ENCODE measurements around the gene CLSTN1.

CLSTN1 gene

DNA sequence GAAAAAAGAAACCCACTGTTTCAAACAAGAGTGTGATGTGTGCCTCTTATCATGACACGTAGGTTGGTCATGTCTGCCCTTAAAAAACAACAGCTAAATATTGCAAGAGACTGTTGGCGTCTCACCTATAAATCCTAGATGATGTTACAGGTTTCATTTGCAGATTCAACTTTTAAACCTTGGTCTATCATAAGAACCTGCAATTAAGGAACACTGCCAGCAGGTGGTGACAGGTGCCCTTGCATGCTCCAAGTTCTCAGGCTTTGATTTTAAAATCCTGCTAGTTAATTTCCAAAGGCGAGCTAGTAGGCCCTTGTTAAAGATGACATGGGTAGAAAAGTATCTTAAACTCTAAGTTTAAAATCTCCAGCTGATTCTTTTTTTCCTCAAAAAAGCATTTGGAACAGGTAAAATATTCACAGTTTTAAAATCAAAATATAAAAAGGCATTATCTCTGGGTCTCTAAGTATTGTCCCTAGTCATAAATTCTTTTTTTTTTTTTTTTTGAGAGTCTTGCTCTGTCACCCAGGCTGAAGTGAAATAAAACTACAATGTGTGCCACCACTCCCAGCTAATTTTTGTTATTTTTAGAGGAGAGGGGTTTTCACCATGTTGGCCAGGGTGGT lies 39.1 kb downstream of the CLSTN1 start:
- H3K9ac ChIP-seq (ENCODE audit: low read depth, low read length) = no peak overlapping the region
- H3K36me3 ChIP-seq (ENCODE audit: insufficient read depth, low read length) = no peaks in the 10 kb centered on the region
- H3K9me3 ChIP-seq (ENCODE audit: control insufficient read depth, insufficient read depth, low read length) = no peaks in the 10 kb centered on the region
- peaks cover 4% of the 10 kb centered on the region; the same call in 1 of the 2 replicates for H3K4me1 ChIP-seq (ENCODE audit: insufficient read depth, low read length)

DNA sequence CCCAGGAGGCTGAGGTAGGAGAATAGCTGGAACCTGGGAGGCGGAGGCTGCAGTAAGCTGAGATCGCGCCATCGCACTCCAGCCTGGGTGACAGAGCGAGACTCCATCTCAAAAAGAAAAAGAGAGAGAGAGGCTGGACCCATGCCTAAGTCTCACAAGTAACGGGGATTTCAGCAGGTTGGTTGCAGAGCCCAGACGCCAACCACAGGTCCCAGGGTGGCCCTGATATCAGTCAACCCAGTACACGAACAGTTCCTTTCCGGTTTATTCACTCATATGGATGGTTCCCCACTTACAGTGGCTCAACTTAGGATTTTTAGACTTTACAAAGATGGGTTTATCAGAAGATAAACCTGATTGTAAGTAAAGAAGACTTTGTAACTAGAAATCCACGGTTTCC lies 40.9 kb downstream of the CLSTN1 start:
- Histone ChIP-seq H3K9ac (ENCODE audit: low read depth, low read length) (no peak overlapping the region), H3K9me3 (ENCODE audit: control insufficient read depth, insufficient read depth, low read length) (no peaks in the 10 kb centered on the region), H3K4me1 (ENCODE audit: insufficient read depth, low read length) (no peaks in the 10 kb centered on the region; the same call in 1 of the 2 replicates), H3K36me3 (ENCODE audit: insufficient read depth, low read length) (no peaks in the 10 kb centered on the region)

DNA sequence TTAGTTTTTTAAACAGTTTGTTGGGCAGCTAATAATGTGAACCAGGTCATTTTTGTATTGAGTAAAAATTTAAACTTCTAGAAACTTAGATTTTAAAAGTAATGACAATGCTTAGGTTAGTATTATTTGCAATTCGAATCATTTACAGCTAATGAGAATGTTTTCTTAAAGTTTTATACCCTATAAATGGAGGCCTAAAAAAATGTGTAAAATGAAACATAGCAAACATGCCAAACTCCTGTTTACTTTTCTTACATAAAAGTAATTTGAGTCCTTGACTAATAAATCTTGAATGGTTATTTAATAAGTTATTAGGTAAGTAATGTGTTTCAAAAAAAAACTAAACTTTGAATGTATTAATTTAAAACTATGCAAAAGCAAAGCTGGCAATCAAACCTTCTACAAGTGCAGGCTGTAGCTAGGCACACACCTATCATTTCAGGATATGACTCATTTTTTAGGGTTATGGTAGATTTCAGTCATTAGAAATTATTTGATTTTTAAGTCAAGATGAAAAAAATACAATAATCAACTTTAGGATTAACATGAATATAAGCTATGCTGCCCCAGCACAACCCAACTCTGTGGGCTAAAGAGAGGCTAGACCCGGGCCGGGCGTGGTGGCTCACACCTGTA lies 41.5 kb downstream of the CLSTN1 start:
- Histone ChIP-seq H3K9ac (ENCODE audit: low read depth, low read length) (no peak overlapping the region), H3K36me3 (ENCODE audit: insufficient read depth, low read length) (no peaks in the 10 kb centered on the region), H3K9me3 (ENCODE audit: control insufficient read depth, insufficient read depth, low read length) (no peaks in the 10 kb centered on the region), H3K4me1 (ENCODE audit: insufficient read depth, low read length) (no peaks in the 10 kb centered on the region; the same call in 1 of the 2 replicates)

DNA sequence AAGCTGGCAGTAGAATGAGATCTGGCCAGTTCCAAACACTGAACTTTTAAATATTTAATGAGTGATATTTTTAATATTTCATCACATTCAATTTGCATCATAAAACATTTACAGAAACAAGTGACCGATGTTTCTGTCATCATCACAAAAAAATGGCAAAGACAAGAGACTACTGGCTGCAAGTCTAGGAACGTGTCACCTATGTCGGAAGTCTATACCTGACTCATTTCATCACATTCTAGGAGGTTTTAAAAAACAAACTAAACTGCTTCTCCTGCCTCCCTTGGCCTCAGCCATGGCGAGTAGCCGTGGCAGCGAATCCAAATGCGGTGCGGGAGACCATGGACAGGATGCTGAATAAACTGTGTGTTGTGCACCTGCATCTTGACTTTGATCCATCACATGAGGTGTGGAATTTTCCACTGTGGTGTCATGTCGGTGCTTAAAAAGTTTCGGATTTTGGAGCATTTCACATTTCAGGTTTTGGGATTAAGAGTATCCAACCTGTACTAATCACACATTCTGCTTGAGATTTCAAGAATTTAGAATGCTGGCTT lies 43.1 kb downstream of the CLSTN1 start:
- no peaks in the 10 kb centered on the region for H3K36me3 ChIP-seq (ENCODE audit: insufficient read depth, low read length)
- no peak overlapping the region for H3K9ac ChIP-seq (ENCODE audit: low read depth, low read length)
- no peaks in the 10 kb centered on the region for H3K9me3 ChIP-seq (ENCODE audit: control insufficient read depth, insufficient read depth, low read length)
- H3K4me1 ChIP-seq (ENCODE audit: insufficient read depth, low read length) = no peaks in the 10 kb centered on the region; the same call in 1 of the 2 replicates

DNA sequence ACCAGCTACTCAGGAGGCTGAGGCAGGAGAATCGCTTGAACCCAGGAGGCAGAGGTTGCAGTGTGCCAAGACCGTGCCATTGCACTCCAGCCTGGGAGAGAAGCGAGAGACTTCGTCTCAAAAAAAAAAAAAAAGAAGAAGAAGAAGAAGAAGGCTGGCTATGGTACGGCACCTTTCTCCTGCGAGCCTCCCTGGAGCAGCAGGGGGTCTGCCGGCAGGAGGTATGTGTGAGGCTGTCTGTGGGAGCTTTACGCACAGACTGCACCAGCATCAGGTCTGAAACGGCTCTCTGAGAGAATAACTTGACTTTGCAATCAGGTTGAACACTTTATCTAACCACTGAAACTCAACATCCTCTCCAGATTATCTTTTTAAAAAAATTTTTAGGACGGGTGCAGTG lies 44.9 kb downstream of the CLSTN1 start:
- H3K9me3 ChIP-seq (ENCODE audit: control insufficient read depth, insufficient read depth, low read length) = no peaks in the 10 kb centered on the region
- H3K4me1 ChIP-seq (ENCODE audit: insufficient read depth, low read length) = no peaks in the 10 kb centered on the region; the same call in 1 of the 2 replicates
- H3K9ac ChIP-seq (ENCODE audit: low read depth, low read length) = no peak overlapping the region
- H3K36me3 ChIP-seq (ENCODE audit: insufficient read depth, low read length) = no peaks in the 10 kb centered on the region

DNA sequence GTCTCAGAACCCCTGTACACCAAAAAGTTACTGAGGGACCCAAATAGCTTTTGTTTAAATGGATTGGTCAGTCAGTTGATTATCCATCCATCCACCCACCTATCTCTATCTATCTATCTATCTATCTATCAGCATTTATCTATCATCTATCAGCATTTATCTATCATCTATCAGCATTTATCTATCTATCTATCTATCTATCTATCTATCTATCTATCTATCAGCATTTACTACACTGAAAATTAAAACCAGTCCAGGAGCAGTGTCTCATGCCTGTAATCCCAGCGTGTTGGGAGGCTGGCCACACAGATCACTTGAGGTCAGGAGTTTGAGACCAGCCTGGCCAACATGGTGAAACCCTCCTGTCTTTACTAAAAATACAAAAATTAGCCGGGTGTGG lies 47.1 kb downstream of the CLSTN1 start:
- Histone ChIP-seq H3K4me1 (ENCODE audit: insufficient read depth, low read length) (no peaks in the 10 kb centered on the region; the same call in 1 of the 2 replicates), H3K9ac (ENCODE audit: low read depth, low read length) (no peak overlapping the region), H3K36me3 (ENCODE audit: insufficient read depth, low read length) (peaks cover 9% of the 10 kb centered on the region), H3K9me3 (ENCODE audit: control insufficient read depth, insufficient read depth, low read length) (no peaks in the 10 kb centered on the region)

DNA sequence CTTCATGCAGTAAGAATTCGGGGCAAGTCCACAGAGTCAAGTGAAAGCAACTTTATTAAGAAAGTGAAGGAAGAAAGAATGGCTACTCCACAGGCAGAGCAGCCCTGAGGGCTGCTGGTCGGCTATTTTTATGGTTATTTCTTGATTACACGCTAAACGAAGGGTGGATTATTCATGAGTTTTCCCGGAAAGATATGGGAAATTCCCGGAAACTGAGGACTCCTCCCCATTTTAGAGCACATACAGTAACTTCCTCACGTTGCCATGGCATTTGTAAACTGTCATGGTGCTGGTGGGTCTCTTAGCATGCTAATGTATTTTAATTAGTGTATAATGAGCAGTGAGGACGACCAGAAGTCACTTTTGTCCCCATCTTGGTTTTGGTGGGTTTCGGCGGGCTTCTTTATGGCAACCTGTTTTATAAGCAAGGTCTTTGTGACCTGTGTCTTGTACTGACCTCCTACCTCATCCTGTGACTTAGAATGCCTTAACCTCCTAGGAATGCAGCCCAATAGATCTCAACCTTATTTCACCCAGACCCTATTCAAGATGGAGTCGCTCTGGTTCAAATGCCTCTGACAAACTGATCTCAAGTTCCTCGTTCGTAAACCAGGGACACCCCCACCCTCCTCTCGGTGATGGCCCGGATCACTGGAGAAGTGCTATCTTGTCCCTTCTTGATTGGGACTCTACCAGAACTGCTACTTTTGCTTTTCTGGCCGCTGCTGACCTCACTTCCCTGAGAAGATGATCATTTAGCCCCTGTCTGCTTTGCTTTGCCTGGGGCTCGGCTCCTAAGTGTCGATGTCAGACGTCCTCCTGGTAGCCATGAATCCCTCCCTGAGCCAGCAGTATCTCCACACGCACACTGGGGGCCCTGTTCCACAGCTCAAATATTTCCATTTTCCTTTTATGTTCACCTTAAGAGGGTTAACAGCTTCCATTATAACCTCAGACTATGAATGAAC lies 48.8 kb downstream of the CLSTN1 start:
- H3K4me1 ChIP-seq (ENCODE audit: insufficient read depth, low read length) = no peaks in the 10 kb centered on the region; the same call in 1 of the 2 replicates
- no peak overlapping the region for H3K9ac ChIP-seq (ENCODE audit: low read depth, low read length)
- peaks cover 9% of the 10 kb centered on the region for H3K36me3 ChIP-seq (ENCODE audit: insufficient read depth, low read length)
- H3K9me3 ChIP-seq (ENCODE audit: control insufficient read depth, insufficient read depth, low read length) = no peaks in the 10 kb centered on the region

DNA sequence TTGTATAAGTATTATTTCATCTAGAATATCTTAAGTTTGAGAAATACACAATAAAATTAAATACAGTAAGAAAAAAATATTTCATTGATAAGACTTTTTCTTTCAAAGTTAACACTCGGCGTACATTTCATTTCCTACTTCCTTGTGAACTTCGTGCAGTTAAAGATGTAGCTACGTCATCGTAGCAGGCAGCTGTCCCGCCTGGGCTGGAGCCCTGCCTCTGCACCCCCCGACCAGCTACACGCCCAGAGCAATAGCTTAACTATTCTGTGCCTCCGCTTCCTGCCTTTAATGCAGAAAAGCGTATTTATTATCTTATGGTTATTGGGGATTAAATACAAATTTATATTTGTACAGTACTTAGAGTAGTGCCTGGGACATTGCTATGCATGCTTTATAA lies 53.5 kb downstream of the CLSTN1 start:
- peaks cover 9% of the 10 kb centered on the region for H3K36me3 ChIP-seq (ENCODE audit: insufficient read depth, low read length)
- H3K9ac ChIP-seq (ENCODE audit: low read depth, low read length) = no peak overlapping the region
- peaks cover 11% of the 10 kb centered on the region; the same call in 1 of the 2 replicates for H3K4me1 ChIP-seq (ENCODE audit: insufficient read depth, low read length)
- no peaks in the 10 kb centered on the region for H3K9me3 ChIP-seq (ENCODE audit: control insufficient read depth, insufficient read depth, low read length)

DNA sequence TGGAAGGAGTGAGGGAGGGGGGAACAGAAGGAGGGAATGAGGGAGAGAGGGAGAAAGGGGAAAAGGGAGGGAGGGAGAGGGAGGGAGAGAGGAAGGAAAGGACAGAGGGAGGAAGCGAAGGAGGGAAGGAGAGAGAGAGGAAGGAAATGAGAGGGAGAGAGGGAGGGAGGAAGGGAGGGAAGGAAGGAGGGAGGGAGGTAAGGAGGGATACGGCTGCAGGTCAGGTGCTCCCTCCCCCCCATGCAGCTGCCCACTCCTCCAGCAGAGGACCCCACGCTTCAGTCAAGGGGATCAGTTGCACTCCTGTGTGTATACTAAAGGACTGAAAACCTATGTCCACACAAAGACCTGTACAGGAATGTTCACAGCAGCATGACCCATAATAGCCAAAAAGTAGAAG lies 54.8 kb downstream of the CLSTN1 start:
- H3K9ac ChIP-seq (ENCODE audit: low read depth, low read length) = no peak overlapping the region

DNA sequence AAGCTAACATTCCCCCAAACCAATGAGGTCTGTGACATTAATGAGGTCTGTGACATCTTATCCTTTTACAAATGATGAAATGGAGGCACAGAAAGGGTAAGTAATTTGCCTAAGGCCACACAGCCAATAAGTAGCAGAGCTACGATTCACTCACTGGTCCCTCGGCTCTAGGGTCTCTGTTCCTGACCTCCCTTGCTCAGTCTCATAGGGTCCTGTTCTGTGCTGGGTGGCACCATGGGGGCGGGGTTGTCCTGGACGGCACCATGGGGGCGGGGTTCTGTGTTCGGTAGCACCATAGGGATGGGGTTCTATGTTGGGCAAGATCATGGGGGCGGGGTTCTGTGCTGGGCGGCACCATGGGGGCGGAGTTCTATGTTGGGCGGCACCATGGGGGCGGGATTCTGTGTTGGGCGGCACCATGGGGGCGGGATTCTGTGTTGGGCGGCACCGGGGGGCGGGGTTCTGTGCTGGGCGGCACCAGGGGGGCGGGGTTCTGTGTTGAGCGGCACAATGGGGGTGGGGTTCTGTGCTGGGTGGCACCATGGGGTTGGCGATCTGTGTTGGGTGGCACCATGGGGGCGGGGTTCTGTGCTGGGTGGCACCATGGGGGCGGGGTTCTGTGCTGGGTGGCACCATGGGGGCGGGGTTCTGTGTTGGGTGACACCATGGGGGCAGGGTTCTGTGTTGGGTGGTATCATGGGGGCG lies 55.6 kb downstream of the CLSTN1 start:
- Histone ChIP-seq H3K9ac (ENCODE audit: low read depth, low read length) (no peak overlapping the region), H3K9me3 (ENCODE audit: control insufficient read depth, insufficient read depth, low read length) (no peaks in the 10 kb centered on the region), H3K4me1 (ENCODE audit: insufficient read depth, low read length) (peaks cover 15% of the 10 kb centered on the region; the same call in 1 of the 2 replicates), H3K36me3 (ENCODE audit: insufficient read depth, low read length) (peaks cover 9% of the 10 kb centered on the region)

More for the DNA sequence above, 54.8 kb downstream of the CLSTN1 start:
- H3K9me3 ChIP-seq (ENCODE audit: control insufficient read depth, insufficient read depth, low read length) = no peaks in the 10 kb centered on the region
- peaks cover 15% of the 10 kb centered on the region; the same call in 1 of the 2 replicates for H3K4me1 ChIP-seq (ENCODE audit: insufficient read depth, low read length)
- peaks cover 9% of the 10 kb centered on the region for H3K36me3 ChIP-seq (ENCODE audit: insufficient read depth, low read length)

DNA sequence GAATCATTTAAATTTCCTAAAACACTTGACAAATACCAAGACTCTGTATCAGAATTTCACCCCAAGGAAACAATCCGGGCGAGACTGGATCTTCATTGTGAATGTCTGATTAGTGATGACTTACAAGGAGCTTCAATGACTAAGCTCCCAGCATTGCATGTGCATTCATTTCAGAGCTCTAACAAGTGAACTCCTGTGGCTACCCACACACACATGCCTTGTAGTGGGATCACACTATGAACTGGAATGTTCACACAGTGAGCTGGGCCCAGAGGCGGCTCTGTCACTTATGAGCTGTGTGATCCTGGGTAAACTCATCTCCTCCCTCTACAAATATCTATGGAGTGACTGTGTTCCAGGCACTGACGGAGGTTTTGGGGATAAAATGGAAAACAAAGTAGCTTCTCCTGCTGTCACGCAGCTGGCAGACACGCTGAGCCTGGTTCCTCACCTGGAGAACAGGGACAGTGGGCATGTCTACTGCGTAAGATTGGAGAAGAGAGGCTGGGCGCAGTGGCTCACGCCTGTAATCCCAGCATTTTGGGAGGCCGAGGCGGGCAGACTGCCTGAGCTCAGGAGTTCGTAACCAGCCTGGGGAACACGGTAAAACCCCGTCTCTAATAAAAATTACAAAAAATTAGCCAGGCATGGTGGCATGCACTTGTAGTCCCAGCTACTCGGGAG lies 56.9 kb downstream of the CLSTN1 start:
- H3K36me3 ChIP-seq (ENCODE audit: insufficient read depth, low read length) = no peaks in the 10 kb centered on the region; the same call in 1 of the 2 replicates
- no peaks in the 10 kb centered on the region for H3K9me3 ChIP-seq (ENCODE audit: control insufficient read depth, insufficient read depth, low read length)
- peaks cover 15% of the 10 kb centered on the region; the same call in 1 of the 2 replicates for H3K4me1 ChIP-seq (ENCODE audit: insufficient read depth, low read length)
- H3K9ac ChIP-seq (ENCODE audit: low read depth, low read length) = no peak overlapping the region

DNA sequence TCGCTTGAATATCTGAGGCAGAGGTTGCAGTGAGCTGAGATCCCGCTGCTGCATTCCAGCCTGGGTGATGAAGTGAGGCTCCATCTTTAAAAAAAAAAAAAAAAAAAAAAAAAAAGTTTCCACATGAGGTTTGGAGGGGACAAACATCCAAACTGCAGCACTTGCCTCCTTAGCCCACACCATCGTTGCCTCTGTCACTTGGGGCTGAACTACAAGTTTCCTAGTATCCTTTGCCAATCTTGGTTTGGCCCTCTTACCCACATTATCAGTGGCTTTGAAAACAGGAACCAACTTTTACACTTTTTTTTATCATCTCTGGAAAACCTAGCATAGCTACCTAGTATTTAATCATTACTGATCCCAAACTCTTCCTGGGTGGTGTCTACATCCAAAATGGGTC lies 59.2 kb downstream of the CLSTN1 start:
- H3K9ac ChIP-seq (ENCODE audit: low read depth, low read length) = no peak overlapping the region
- no peaks in the 10 kb centered on the region for H3K36me3 ChIP-seq (ENCODE audit: insufficient read depth, low read length)
- peaks cover 19% of the 10 kb centered on the region for H3K4me1 ChIP-seq (ENCODE audit: insufficient read depth, low read length)
- no peaks in the 10 kb centered on the region for H3K9me3 ChIP-seq (ENCODE audit: control insufficient read depth, insufficient read depth, low read length)

DNA sequence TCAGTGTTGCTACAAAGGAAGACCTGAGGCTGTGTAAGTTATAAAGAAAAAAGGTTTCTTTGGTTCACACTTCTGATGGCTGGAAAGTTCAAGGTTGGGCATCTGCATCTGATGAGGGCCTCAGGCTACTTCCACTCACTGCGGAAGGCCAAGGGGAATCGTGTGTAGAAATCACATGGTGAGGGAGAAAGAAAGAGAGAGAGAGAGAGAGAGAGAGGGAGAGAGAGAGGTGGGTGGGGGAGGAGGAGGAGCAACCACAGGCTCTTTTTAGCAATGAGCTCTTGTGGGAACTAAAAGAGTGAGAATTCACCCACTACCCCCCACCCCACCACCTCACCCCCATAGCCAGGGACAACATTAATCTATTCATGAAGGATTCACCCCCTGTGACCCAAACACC lies 59.9 kb downstream of the CLSTN1 start:
- Histone ChIP-seq H3K9ac (ENCODE audit: low read depth, low read length) (no peak overlapping the region), H3K36me3 (ENCODE audit: insufficient read depth, low read length) (no peaks in the 10 kb centered on the region), H3K4me1 (ENCODE audit: insufficient read depth, low read length) (peaks cover 19% of the 10 kb centered on the region), H3K9me3 (ENCODE audit: control insufficient read depth, insufficient read depth, low read length) (no peaks in the 10 kb centered on the region)
